HepG2 (cell line): ENCODE results near the gene CTNNA2. TPM values are rescaled to one million over a fixed set of nuclear protein-coding genes. Genes with fewer than 3 reads are reported as not detected.

Experiments used
- AFF4 ChIP-seq: sonication (generic); formaldehyde crosslinking; IDR thresholded peaks from 2 replicates; pipeline ENCODE4 v1.4.0; 2020; ENCODE audit warnings: missing genetic modification reagents
- ARID4A ChIP-seq: sonication (generic); formaldehyde crosslinking; IDR thresholded peaks from 2 replicates; pipeline ENCODE4 v1.5.0; 2020; ENCODE audit warnings: mild to moderate bottlenecking, missing genetic modification reagents, borderline replicate concordance
- FOXO1 ChIP-seq: sonication (generic); formaldehyde crosslinking; IDR thresholded peaks from 2 replicates; pipeline ENCODE4 v1.4.0; 2020; ENCODE audit warnings: missing genetic modification reagents
- KDM5A ChIP-seq: fragments of 200-600 bp; sonication (generic); IDR thresholded peaks from 2 replicates; pipeline ENCODE4 v1.7.0; 2018; ENCODE audit warnings: antibody characterized with exemption, mild to moderate bottlenecking, low read length, borderline replicate concordance
- KLF12 ChIP-seq: sonication (generic); formaldehyde crosslinking; IDR thresholded peaks from 2 replicates; pipeline ENCODE4 v1.4.0; 2020; ENCODE audit warnings: missing genetic modification reagents, borderline replicate concordance
- MBNL3 ChIP-seq: fragments of 250-450 bp; sonication (Bioruptor Pico); conservative IDR thresholded peaks from 2 replicates; pipeline ENCODE4 v1.8.0; 2022; ENCODE audit warnings: mild to moderate bottlenecking, inconsistent platforms
- PRPF4 ChIP-seq: fragments of 200-400 bp; formaldehyde crosslinking; IDR thresholded peaks from 2 replicates; pipeline ENCODE4 v1.6.1; 2016; ENCODE audit warnings: low read length, low read depth; ENCODE audit not compliant: poor library complexity, severe bottlenecking
- RFX1 ChIP-seq: fragments of 450-650 bp; IDR thresholded peaks from 2 replicates; pipeline ENCODE4 v1.6.1; 2017
- SATB2 ChIP-seq: sonication (generic); formaldehyde crosslinking; IDR thresholded peaks from 2 replicates; pipeline ENCODE4 v1.5.0; 2020; ENCODE audit warnings: missing genetic modification reagents
- TMF1 ChIP-seq: sonication (generic); formaldehyde crosslinking; IDR thresholded peaks from 2 replicates; pipeline ENCODE4 v1.8.1; 2022; ENCODE audit warnings: low read depth, missing genetic modification reagents
- ZMAT3 ChIP-seq: sonication (generic); formaldehyde crosslinking; conservative IDR thresholded peaks from 2 replicates; pipeline ENCODE4 v1.7.0; 2021; ENCODE audit warnings: missing genetic modification reagents
- ZNF235 ChIP-seq: sonication (generic); formaldehyde crosslinking; IDR thresholded peaks from 2 replicates; pipeline ENCODE4 v1.8.1; 2023; ENCODE audit warnings: mild to moderate bottlenecking, missing genetic modification reagents, borderline replicate concordance
- ZNF276 ChIP-seq: sonication (generic); formaldehyde crosslinking; IDR thresholded peaks from 2 replicates; pipeline ENCODE4 v1.4.0; 2020; ENCODE audit warnings: mild to moderate bottlenecking, low read depth, missing genetic modification reagents
- ZNF703 ChIP-seq: sonication (generic); formaldehyde crosslinking; IDR thresholded peaks from 2 replicates; pipeline ENCODE4 v1.5.1; 2020; ENCODE audit warnings: missing genetic modification reagents, mild to moderate bottlenecking, moderate library complexity, borderline replicate concordance
- polyA plus RNA-seq, 8 experiments: library from polyadenylated mRNA; depleted of rRNA in 3 of 8; stranded (reverse) in 7 of 8; unstranded in 1 of 8; fragments of >200 nt; fragmentation: Illumina TruSeq in 4 of 8; extraction: Trizol in 4 of 8; gene quantifications; 2 replicates each; pipeline versions ENCODE4 v1.2.1 to v1.2.3, GENCODE V29; 2011 to 2016; ENCODE audit warnings: low read depth in 4 of 8, missing spikeins in 1 of 8, mixed read lengths in 1 of 8; ENCODE audit not compliant: insufficient read depth in 1 of 8
- total RNA-seq, 5 experiments: library from RNA; depleted of rRNA; stranded (reverse); fragments of >200 nt; fragmentation: Illumina TruSeq; extraction: Trizol; gene quantifications; 2 replicates each; pipeline ENCODE4 v1.2.3, GENCODE V29; 2016; ENCODE audit warnings: low read depth in 1 of 5

CTNNA2 gene
- total and polyA plus RNA-seq, 2 of the 13 experiments (the other 11 are each of a cell fraction or from before 2014, with no cell fraction given): not detected

- TF ChIP-seq AFF4 (CRISPR knock-in tag) (no peak), ARID4A (CRISPR knock-in tag) (no peak), ZMAT3 (CRISPR knock-in tag) (no peak), ZNF703 (CRISPR knock-in tag) (no peak), ZNF235 (CRISPR knock-in tag) (no peak), KDM5A (no peak), KLF12 (no peak), MBNL3 (no peak), FOXO1 (CRISPR knock-in tag) (no peak), PRPF4 (no peak), SATB2 (CRISPR knock-in tag) (no peak), TMF1 (no peak), ZNF276 (CRISPR knock-in tag) (no peak), RFX1 (no peak)
- TF ChIP-seq, all 625 proteins: peak for 0
Measured at GRCh38 chr2:79945653-79946445, 433.0 kb downstream of the CTNNA2 start (continued).
